ENCODE results near the gene RNF212. TPM values are rescaled to one million over a fixed set of nuclear protein-coding genes. Genes with fewer than 3 reads are reported as not detected.

Gene RNF212
- total RNA-seq, 2 experiments from 2014 or later: 0.87 to 1.4 TPM

GRCh38 chr4:1030031-1030430, 83.3 kb downstream of the RNF212 start:
- CTCF ChIA-PET: no interaction called here
- no peak for DNase-seq
- peaks cover 7% of the 10 kb centered on the region for H3K4me1 Mint-ChIP-seq (ENCODE audit: low read depth)
- POLR2A ChIA-PET: no interaction called here
- no peak overlapping the region for H3K27ac Mint-ChIP-seq
- H3K9me3 Mint-ChIP-seq: no peaks in the 10 kb centered on the region
- H3K27me3 Mint-ChIP-seq: no peaks in the 10 kb centered on the region
- H3K4me3 Mint-ChIP-seq: no peak overlapping the region
- intact Hi-C loops (cut with micrococcal nuclease): no loop called here
- H3K36me3 Mint-ChIP-seq: peaks cover 4% of the 10 kb centered on the region

- H3K27ac Mint-ChIP-seq: no peak overlapping the region
- H3K4me3 Mint-ChIP-seq: no peak overlapping the region
- peaks cover 4% of the 10 kb centered on the region for H3K36me3 Mint-ChIP-seq
- intact Hi-C loops (cut with micrococcal nuclease): no loop called here
- H3K9me3 Mint-ChIP-seq: no peaks in the 10 kb centered on the region
- POLR2A ChIA-PET: no interaction called here
- no peaks in the 10 kb centered on the region for H3K27me3 Mint-ChIP-seq
- peaks cover 7% of the 10 kb centered on the region for H3K4me1 Mint-ChIP-seq (ENCODE audit: low read depth)
- CTCF ChIA-PET: no interaction called here
- no peak for DNase-seq
Observed at GRCh38 chr4:1029529-1029928, 83.8 kb downstream of the RNF212 start.

GRCh38 chr4:1028574-1029220, 84.7 kb downstream of the RNF212 start:
- peaks cover 7% of the 10 kb centered on the region for H3K4me1 Mint-ChIP-seq (ENCODE audit: low read depth)
- intact Hi-C loops (cut with micrococcal nuclease): no loop called here
- H3K9me3 Mint-ChIP-seq: no peaks in the 10 kb centered on the region
- no peak overlapping the region for H3K4me3 Mint-ChIP-seq
- H3K36me3 Mint-ChIP-seq: peaks cover 4% of the 10 kb centered on the region
- CTCF ChIA-PET: no interaction called here
- no peaks in the 10 kb centered on the region for H3K27me3 Mint-ChIP-seq
- POLR2A ChIA-PET: no interaction called here
- H3K27ac Mint-ChIP-seq: no peak overlapping the region
- DNase-seq: no peak

GRCh38 chr4:1027915-1028238, 85.5 kb downstream of the RNF212 start:
- Mint-ChIP-seq H3K9me3 (no peaks in the 10 kb centered on the region), H3K4me1 (ENCODE audit: low read depth) (peaks cover 7% of the 10 kb centered on the region), H3K27ac (no peak overlapping the region), H3K27me3 (no peaks in the 10 kb centered on the region), H3K4me3 (no peak overlapping the region), H3K36me3 (peaks cover 4% of the 10 kb centered on the region)
- no peak for DNase-seq
- POLR2A ChIA-PET: no interaction called here
- intact Hi-C loops (cut with micrococcal nuclease): no loop called here
- CTCF ChIA-PET: no interaction called here

GRCh38 chr4:1027219-1027914, 86.0 kb downstream of the RNF212 start:
- H3K27ac Mint-ChIP-seq: no peak overlapping the region
- ChIA-PET CTCF (no interaction called here), POLR2A (no interaction called here)
- no peak for DNase-seq
- peaks cover 4% of the 10 kb centered on the region for H3K36me3 Mint-ChIP-seq
- H3K4me1 Mint-ChIP-seq (ENCODE audit: low read depth): peaks cover 7% of the 10 kb centered on the region
- H3K4me3 Mint-ChIP-seq: no peak overlapping the region
- H3K27me3 Mint-ChIP-seq: no peaks in the 10 kb centered on the region
- intact Hi-C loops (cut with micrococcal nuclease): no loop called here
- H3K9me3 Mint-ChIP-seq: no peaks in the 10 kb centered on the region

GRCh38 chr4:1026115-1026514, 87.2 kb downstream of the RNF212 start:
- H3K4me1 Mint-ChIP-seq (ENCODE audit: low read depth): peaks cover 7% of the 10 kb centered on the region
- H3K4me3 Mint-ChIP-seq: no peak overlapping the region
- H3K27ac Mint-ChIP-seq: no peak overlapping the region
- intact Hi-C loops (cut with micrococcal nuclease): no loop called here
- peaks cover 4% of the 10 kb centered on the region for H3K36me3 Mint-ChIP-seq
- DNase-seq: peak; percentile 71
- H3K9me3 Mint-ChIP-seq: no peaks in the 10 kb centered on the region
- H3K27me3 Mint-ChIP-seq: no peaks in the 10 kb centered on the region
- ChIA-PET POLR2A (no interaction called here), CTCF (no interaction called here)

- Mint-ChIP-seq H3K36me3 (peaks cover 4% of the 10 kb centered on the region), H3K9me3 (no peaks in the 10 kb centered on the region), H3K27me3 (no peaks in the 10 kb centered on the region), H3K27ac (no peak overlapping the region), H3K4me1 (ENCODE audit: low read depth) (peaks cover 7% of the 10 kb centered on the region), H3K4me3 (no peak overlapping the region)
- intact Hi-C loops (cut with micrococcal nuclease): no loop called here
- DNase-seq: no peak
- POLR2A ChIA-PET: no interaction called here
- CTCF ChIA-PET: no interaction called here
Observed at GRCh38 chr4:1024882-1025545, 88.3 kb downstream of the RNF212 start.

GRCh38 chr4:1023895-1024740, 89.2 kb downstream of the RNF212 start:
- Mint-ChIP-seq H3K27ac (no peak overlapping the region), H3K36me3 (peaks cover 4% of the 10 kb centered on the region)
- POLR2A ChIA-PET: no interaction called here

GRCh38 chr4:1023075-1023640, 90.2 kb downstream of the RNF212 start:
- intact Hi-C loops (cut with micrococcal nuclease): no loop called here
- CTCF ChIA-PET: no interaction called here

More at GRCh38 chr4:1023895-1024740, 89.2 kb downstream of the RNF212 start:
- Mint-ChIP-seq H3K27me3 (no peaks in the 10 kb centered on the region), H3K4me1 (ENCODE audit: low read depth) (peaks cover 7% of the 10 kb centered on the region), H3K9me3 (no peaks in the 10 kb centered on the region), H3K4me3 (no peak overlapping the region)
- intact Hi-C loops (cut with micrococcal nuclease): no loop called here
- CTCF ChIA-PET: no interaction called here
- DNase-seq: no peak

GRCh38 chr4:1022739-1023066, 90.7 kb downstream of the RNF212 start:
- CTCF ChIA-PET: no interaction called here
- POLR2A ChIA-PET: no interaction called here
- H3K4me1 Mint-ChIP-seq (ENCODE audit: low read depth): peaks cover 7% of the 10 kb centered on the region
- no peaks in the 10 kb centered on the region for H3K9me3 Mint-ChIP-seq
- no peak for DNase-seq
- H3K4me3 Mint-ChIP-seq: no peak overlapping the region
- H3K36me3 Mint-ChIP-seq: peaks cover 4% of the 10 kb centered on the region
- intact Hi-C loops (cut with micrococcal nuclease): no loop called here
- H3K27ac Mint-ChIP-seq: no peak overlapping the region
- no peaks in the 10 kb centered on the region for H3K27me3 Mint-ChIP-seq

More at GRCh38 chr4:1023075-1023640, 90.2 kb downstream of the RNF212 start:
- peaks cover 7% of the 10 kb centered on the region for H3K4me1 Mint-ChIP-seq (ENCODE audit: low read depth)
- no peaks in the 10 kb centered on the region for H3K27me3 Mint-ChIP-seq
- H3K27ac Mint-ChIP-seq: no peak overlapping the region
- POLR2A ChIA-PET: no interaction called here
- no peaks in the 10 kb centered on the region for H3K9me3 Mint-ChIP-seq
- no peak overlapping the region for H3K4me3 Mint-ChIP-seq
- no peak for DNase-seq
- H3K36me3 Mint-ChIP-seq: peaks cover 4% of the 10 kb centered on the region

GRCh38 chr4:1022051-1022738, 91.2 kb downstream of the RNF212 start:
- ChIA-PET POLR2A (no interaction called here), CTCF (no interaction called here)
- H3K4me3 Mint-ChIP-seq: no peak overlapping the region
- peaks cover 4% of the 10 kb centered on the region for H3K36me3 Mint-ChIP-seq
- intact Hi-C loops (cut with micrococcal nuclease): no loop called here
- no peak overlapping the region for H3K27ac Mint-ChIP-seq
- peaks cover 7% of the 10 kb centered on the region for H3K4me1 Mint-ChIP-seq (ENCODE audit: low read depth)
- DNase-seq: no peak
- no peaks in the 10 kb centered on the region for H3K9me3 Mint-ChIP-seq
- H3K27me3 Mint-ChIP-seq: no peaks in the 10 kb centered on the region

All from activated CD4-positive, alpha-beta memory T cell treated with anti-CD3 and anti-CD28 coated beads for 36 hours (primary cell).